Breast epithelium (tissue), 3 donors: Measurements from ENCODE around the gene SECTM1.

Source experiments
- CTCF ChIP-seq, 3 donors: fragments of 450-650 bp; IDR thresholded peaks; one replicate each; pipeline ENCODE4 v1.5.1; 2016 to 2017; ENCODE audit warnings: antibody characterized with exemption in 3 of 3, mild to moderate bottlenecking in 3 of 3, moderate library complexity in 3 of 3
- POLR2A ChIP-seq: fragments of 450-650 bp; IDR thresholded peaks from one replicate; pipeline ENCODE4 v1.6.1; 2016; ENCODE audit warnings: antibody characterized with exemption, mild to moderate bottlenecking, moderate library complexity

GRCh38 chr17:82309656-82310570 is 23.7 kb downstream of the SECTM1 start:
- TF ChIP-seq CTCF (IDR thresholded peaks at IDR 0.05) (no peak), POLR2A (no peak)
